HepG2 (cell line): ENCODE results near the gene CCT7. TPM values are rescaled to one million over a fixed set of nuclear protein-coding genes. Genes with fewer than 3 reads are reported as not detected.

Experiments
- EP300 ChIP-seq, 3 experiments: sonication (generic) in 1 of 3; formaldehyde crosslinking in 1 of 3; IDR thresholded peaks; 2 replicates each; pipeline versions ENCODE4 v1.5.1 to v1.6.1; 2011 to 2020; ENCODE audit warnings: low read depth in 2 of 3, low read length in 2 of 3, borderline replicate concordance in 1 of 3, improper control_type of control experiment in 1 of 3, mild to moderate bottlenecking in 1 of 3, missing genetic modification reagents in 1 of 3, moderate library complexity in 1 of 3
- MTA3 ChIP-seq: sonication (generic); formaldehyde crosslinking; IDR thresholded peaks from 2 replicates; pipeline ENCODE4 v1.4.0; 2020; ENCODE audit warnings: missing genetic modification reagents
- MXI1 ChIP-seq: IDR thresholded peaks from 3 replicates; pipeline ENCODE4 v1.6.1; 2012; ENCODE audit warnings: low read depth, low read length, inconsistent platforms, borderline replicate concordance
- RBM39 ChIP-seq: fragments of 200-400 bp; formaldehyde crosslinking; IDR thresholded peaks from one replicate; pipeline ENCODE4 v1.6.1; 2018; ENCODE audit warnings: antibody characterized with exemption, mild to moderate bottlenecking, low read depth, low read length; ENCODE audit not compliant: poor library complexity, severe bottlenecking
- U2AF1 ChIP-seq: fragments of 200-400 bp; formaldehyde crosslinking; optimal IDR thresholded peaks from 2 replicates; pipeline ENCODE3; 2017; ENCODE audit warnings: mild to moderate bottlenecking, low read depth, low read length
- ZBTB7A ChIP-seq: sonication (generic); formaldehyde crosslinking; IDR thresholded peaks from 2 replicates; pipeline ENCODE4 v1.8.0; 2022; ENCODE audit warnings: mild to moderate bottlenecking, missing genetic modification reagents
- ZNF567 ChIP-seq: sonication (generic); formaldehyde crosslinking; IDR thresholded peaks from 2 replicates; pipeline ENCODE4 v1.8.1; 2023; ENCODE audit warnings: mild to moderate bottlenecking, missing genetic modification reagents, borderline replicate concordance
- ZNF777 ChIP-seq: sonication (generic); formaldehyde crosslinking; IDR thresholded peaks from 2 replicates; pipeline ENCODE4 v1.4.0; 2020; ENCODE audit warnings: missing genetic modification reagents
- ZNF816 ChIP-seq: sonication (generic); formaldehyde crosslinking; IDR thresholded peaks from 2 replicates; pipeline ENCODE4 v1.8.0; 2022; ENCODE audit warnings: missing genetic modification reagents, mild to moderate bottlenecking, borderline replicate concordance
- polyA plus RNA-seq, 8 experiments: library from polyadenylated mRNA; depleted of rRNA in 3 of 8; stranded (reverse) in 7 of 8; unstranded in 1 of 8; fragments of >200 nt; fragmentation: Illumina TruSeq in 4 of 8; extraction: Trizol in 4 of 8; gene quantifications; 2 replicates each; pipeline versions ENCODE4 v1.2.1 to v1.2.3, GENCODE V29; 2011 to 2016; ENCODE audit warnings: low read depth in 4 of 8, missing spikeins in 1 of 8, mixed read lengths in 1 of 8; ENCODE audit not compliant: insufficient read depth in 1 of 8
- total RNA-seq, 5 experiments: library from RNA; depleted of rRNA; stranded (reverse); fragments of >200 nt; fragmentation: Illumina TruSeq; extraction: Trizol; gene quantifications; 2 replicates each; pipeline ENCODE4 v1.2.3, GENCODE V29; 2016; ENCODE audit warnings: low read depth in 1 of 5
- TF ChIP-seq, protein P1 (sequence below): sonication (generic); formaldehyde crosslinking; IDR thresholded peaks from 2 replicates; pipeline ENCODE4 v1.5.1; 2020; ENCODE audit warnings: missing genetic modification reagents, mild to moderate bottlenecking, borderline replicate concordance
- TF ChIP-seq, protein P2 (sequence below): sonication (generic); formaldehyde crosslinking; IDR thresholded peaks from 2 replicates; pipeline ENCODE4 v1.8.1; 2023; ENCODE audit warnings: mild to moderate bottlenecking, inconsistent platforms, moderate library complexity, missing genetic modification reagents, borderline replicate concordance
- TF ChIP-seq, protein P3 (sequence below): sonication (generic); formaldehyde crosslinking; IDR thresholded peaks from 2 replicates; pipeline ENCODE4 v1.4.0; 2020; ENCODE audit warnings: missing genetic modification reagents, mild to moderate bottlenecking, borderline replicate concordance
- TF ChIP-seq, protein P4 (sequence below): IDR thresholded peaks from 2 replicates; pipeline ENCODE4 v1.6.1; 2016; ENCODE audit warnings: mild to moderate bottlenecking, missing biosample characterization, missing genetic modification reagents
- TF ChIP-seq, protein P5 (sequence below): sonication (generic); formaldehyde crosslinking; IDR thresholded peaks from 2 replicates; pipeline ENCODE4 v1.9.0; 2021; ENCODE audit warnings: mild to moderate bottlenecking, missing genetic modification reagents

The CCT7 gene
- total and polyA plus RNA-seq, 2 of the 13 experiments (the other 11 are each of a cell fraction or from before 2014, with no cell fraction given) = 347 to 517 TPM

DNA sequence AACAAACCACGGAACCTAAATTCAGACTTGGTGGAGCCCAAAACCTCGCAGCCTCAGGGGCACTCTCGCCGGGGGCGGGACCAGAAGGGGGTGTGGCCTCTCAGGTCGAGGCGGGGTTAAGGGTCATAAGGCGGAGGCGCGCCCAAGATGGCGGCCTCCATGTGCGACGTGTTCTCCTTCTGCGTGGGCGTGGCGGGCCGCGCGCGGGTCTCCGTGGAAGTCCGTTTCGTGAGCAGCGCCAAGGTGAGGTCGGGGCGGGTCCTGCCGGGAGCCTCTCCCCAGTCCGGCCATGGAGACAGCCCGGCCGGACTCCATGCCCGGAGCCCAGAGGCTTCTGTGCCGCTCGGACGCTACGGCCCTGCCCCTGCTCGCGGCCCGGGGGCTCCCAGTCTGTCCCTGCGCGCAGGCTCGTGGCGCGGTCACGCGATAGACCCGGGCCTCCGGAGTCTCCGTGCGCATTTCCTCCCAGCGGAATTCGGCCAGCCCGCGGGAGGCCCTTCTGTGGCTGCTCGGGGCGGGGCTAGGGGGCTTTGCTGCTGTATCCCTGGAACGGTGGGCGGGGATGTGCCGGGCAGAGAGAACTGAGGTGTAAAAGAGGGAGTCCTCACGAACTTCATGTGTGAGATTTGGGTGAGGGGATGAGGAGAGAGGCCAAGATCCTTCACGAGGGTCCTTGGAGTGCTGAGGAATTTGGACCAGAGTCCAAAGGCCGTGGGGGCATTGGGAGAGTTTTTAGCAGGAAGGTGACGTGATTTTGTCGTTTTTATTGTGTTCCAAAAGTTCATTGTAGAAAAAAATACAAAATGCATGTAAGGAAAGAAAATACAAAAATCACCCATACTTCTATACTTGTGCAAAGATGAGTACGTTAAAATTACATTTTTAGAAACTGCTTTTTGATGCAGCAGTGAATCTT, 19.7 kb upstream of the CCT7 start, which contains the start of gene SMYD5 (continued):
- TF ChIP-seq, protein P1, sequence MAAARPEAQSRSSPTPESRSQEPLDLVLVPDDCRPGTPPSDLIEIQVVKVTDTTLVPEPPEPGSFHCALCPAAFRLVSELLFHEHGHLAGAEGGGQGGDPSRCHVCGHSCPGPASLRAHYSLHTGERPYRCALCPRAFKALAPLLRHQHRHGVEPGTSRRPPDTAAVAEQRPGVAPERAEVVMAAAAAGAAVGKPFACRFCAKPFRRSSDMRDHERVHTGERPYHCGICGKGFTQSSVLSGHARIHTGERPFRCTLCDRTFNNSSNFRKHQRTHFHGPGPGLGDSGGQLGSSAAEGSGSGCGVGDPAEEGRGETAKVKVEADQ = 0 out of 2 replicates have a peak, but pooled peaks have one; percentile 21
- TF ChIP-seq, protein P2, sequence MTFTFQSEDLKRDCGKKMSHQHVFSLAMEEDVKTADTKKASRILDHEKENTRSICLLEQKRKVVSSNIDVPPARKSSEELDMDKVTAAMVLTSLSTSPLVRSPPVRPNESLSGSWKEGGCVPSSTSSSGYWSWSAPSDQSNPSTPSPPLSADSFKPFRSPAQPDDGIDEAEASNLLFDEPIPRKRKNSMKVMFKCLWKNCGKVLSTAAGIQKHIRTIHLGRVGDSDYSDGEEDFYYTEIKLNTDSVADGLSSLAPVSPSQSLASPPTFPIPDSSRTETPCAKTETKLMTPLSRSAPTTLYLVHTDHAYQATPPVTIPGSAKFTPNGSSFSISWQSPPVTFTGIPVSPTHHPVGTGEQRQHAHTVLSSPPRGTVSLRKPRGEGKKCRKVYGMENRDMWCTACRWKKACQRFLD (CRISPR knock-in tag) = peak; percentile 93; the same call in 1 of the 2 replicates
- no peak for TF ChIP-seq MTA3 (CRISPR knock-in tag)
- TF ChIP-seq ZBTB7A = peak; percentile 49
- 0 out of 4 replicates have a peak, but pooled peaks have one; percentile 3 to 38 for TF ChIP-seq EP300 (IDR thresholded peaks at IDR 0.05; ENCODE audit: low read depth in 2 of 2, low read length in 2 of 2)
- no peak for TF ChIP-seq EP300 (CRISPR knock-in tag; IDR thresholded peaks at IDR 0.05; ENCODE audit: borderline replicate concordance)
- TF ChIP-seq MXI1 = peak; percentile 100
- TF ChIP-seq, protein P3, sequence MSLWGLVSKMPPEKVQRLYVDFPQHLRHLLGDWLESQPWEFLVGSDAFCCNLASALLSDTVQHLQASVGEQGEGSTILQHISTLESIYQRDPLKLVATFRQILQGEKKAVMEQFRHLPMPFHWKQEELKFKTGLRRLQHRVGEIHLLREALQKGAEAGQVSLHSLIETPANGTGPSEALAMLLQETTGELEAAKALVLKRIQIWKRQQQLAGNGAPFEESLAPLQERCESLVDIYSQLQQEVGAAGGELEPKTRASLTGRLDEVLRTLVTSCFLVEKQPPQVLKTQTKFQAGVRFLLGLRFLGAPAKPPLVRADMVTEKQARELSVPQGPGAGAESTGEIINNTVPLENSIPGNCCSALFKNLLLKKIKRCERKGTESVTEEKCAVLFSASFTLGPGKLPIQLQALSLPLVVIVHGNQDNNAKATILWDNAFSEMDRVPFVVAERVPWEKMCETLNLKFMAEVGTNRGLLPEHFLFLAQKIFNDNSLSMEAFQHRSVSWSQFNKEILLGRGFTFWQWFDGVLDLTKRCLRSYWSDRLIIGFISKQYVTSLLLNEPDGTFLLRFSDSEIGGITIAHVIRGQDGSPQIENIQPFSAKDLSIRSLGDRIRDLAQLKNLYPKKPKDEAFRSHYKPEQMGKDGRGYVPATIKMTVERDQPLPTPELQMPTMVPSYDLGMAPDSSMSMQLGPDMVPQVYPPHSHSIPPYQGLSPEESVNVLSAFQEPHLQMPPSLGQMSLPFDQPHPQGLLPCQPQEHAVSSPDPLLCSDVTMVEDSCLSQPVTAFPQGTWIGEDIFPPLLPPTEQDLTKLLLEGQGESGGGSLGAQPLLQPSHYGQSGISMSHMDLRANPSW (CRISPR knock-in tag) = no peak; the same call in 1 of the 2 replicates
- TF ChIP-seq RBM39 = peak; percentile 78
- TF ChIP-seq, protein P4, sequence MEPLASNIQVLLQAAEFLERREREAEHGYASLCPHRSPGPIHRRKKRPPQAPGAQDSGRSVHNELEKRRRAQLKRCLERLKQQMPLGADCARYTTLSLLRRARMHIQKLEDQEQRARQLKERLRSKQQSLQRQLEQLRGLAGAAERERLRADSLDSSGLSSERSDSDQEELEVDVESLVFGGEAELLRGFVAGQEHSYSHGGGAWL (CRISPR knock-in tag) = peak; percentile 99
- peak; percentile 60; the same call in 1 of the 2 replicates for TF ChIP-seq ZNF567 (CRISPR knock-in tag)
- peak; percentile 66; the same call in 1 of the 2 replicates for TF ChIP-seq ZNF816 (CRISPR knock-in tag)
- TF ChIP-seq ZNF777 = peak; percentile 56
- peak; percentile 33 for TF ChIP-seq U2AF1
- TF ChIP-seq, protein P5, sequence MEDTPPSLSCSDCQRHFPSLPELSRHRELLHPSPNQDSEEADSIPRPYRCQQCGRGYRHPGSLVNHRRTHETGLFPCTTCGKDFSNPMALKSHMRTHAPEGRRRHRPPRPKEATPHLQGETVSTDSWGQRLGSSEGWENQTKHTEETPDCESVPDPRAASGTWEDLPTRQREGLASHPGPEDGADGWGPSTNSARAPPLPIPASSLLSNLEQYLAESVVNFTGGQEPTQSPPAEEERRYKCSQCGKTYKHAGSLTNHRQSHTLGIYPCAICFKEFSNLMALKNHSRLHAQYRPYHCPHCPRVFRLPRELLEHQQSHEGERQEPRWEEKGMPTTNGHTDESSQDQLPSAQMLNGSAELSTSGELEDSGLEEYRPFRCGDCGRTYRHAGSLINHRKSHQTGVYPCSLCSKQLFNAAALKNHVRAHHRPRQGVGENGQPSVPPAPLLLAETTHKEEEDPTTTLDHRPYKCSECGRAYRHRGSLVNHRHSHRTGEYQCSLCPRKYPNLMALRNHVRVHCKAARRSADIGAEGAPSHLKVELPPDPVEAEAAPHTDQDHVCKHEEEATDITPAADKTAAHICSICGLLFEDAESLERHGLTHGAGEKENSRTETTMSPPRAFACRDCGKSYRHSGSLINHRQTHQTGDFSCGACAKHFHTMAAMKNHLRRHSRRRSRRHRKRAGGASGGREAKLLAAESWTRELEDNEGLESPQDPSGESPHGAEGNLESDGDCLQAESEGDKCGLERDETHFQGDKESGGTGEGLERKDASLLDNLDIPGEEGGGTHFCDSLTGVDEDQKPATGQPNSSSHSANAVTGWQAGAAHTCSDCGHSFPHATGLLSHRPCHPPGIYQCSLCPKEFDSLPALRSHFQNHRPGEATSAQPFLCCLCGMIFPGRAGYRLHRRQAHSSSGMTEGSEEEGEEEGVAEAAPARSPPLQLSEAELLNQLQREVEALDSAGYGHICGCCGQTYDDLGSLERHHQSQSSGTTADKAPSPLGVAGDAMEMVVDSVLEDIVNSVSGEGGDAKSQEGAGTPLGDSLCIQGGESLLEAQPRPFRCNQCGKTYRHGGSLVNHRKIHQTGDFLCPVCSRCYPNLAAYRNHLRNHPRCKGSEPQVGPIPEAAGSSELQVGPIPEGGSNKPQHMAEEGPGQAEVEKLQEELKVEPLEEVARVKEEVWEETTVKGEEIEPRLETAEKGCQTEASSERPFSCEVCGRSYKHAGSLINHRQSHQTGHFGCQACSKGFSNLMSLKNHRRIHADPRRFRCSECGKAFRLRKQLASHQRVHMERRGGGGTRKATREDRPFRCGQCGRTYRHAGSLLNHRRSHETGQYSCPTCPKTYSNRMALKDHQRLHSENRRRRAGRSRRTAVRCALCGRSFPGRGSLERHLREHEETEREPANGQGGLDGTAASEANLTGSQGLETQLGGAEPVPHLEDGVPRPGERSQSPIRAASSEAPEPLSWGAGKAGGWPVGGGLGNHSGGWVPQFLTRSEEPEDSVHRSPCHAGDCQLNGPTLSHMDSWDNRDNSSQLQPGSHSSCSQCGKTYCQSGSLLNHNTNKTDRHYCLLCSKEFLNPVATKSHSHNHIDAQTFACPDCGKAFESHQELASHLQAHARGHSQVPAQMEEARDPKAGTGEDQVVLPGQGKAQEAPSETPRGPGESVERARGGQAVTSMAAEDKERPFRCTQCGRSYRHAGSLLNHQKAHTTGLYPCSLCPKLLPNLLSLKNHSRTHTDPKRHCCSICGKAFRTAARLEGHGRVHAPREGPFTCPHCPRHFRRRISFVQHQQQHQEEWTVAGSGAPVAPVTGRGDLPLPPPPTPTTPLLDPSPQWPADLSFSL (CRISPR knock-in tag) = peak; percentile 41; the same call in 1 of the 2 replicates
